Measurements from ENCODE around the gene TRIM32.

GRCh38 chr9:116668970-116669695 lies 18.0 kb upstream of the TRIM32 start:
- TF ChIP-seq CTCF (conservative IDR thresholded peaks at IDR 0.05; ENCODE audit: low read length), result no peak
- TF ChIP-seq EZH2phosphoT487 (IDR thresholded peaks at IDR 0.05; ENCODE audit: borderline replicate concordance), result no peak

All from Loucy (cell line).